HL-60/S4 (cell line): Measurements from ENCODE around the gene ATP5MC3.

Experiments used
- in situ Hi-C: fragments of 300-500 bp; cut with MboI; formaldehyde crosslinking; loops from 2 replicates; pipeline ENCODE4 v1.14.3; 2022; ENCODE audit warnings: low sequenced_read_pairs

The ATP5MC3 gene

DNA sequence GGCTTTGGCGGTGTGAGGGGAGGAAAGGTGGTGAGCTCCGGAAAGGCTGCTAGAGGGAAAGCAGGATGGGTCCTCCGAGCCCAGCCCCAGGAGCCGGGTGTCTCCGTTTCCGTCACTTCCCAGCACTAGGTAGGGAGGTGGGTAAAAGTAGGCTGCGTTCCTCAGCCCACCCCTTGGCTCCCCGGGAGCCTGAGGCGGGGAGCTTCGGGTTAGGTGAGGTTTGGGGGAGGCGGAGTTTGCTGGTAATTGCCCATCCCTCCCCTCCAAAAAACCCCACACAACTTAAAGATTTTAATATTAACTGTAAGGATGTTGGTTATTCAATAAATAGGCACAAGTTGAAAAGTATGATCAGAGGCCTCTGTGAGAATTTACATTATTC lies 13.0 kb downstream of the ATP5MC3 start:
- in situ Hi-C loops: no loop called here

DNA sequence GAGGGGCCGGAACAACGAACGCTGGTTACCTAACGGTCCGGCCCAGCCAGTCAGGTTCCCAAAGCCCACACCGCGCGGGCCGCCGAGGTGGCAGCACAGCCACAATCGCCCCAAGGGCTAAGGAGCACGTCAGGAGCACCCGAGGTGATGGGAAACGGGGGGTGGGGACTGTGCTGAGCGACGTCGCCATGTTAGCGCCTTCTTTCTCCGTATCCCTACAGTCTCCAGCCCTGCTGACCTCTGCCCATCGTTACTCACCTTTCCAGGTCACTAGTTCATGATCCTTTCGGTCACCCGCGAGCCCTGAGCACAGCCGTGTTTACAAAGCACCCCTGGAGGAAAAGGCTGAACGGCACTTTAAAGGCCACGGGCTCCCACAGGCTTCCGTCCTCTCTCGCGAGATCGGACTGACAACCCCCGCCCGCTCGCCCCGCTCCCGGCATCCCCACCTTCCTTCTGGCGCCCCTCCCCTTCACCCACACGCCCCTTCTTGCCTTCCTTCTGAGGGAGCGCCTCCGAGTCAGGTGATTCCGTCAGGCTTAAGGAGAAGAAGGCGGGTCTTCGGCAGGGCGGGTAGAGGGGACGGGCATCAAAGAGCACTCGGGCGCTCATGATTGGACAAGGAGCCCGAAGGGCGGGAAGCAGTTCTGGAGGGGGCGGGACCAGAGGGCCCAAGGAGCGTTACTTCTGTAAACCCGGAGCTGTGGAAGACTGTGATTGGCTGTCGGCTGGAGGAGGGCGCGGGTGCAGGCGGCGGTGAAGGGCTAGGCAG lies 13.5 kb downstream of the ATP5MC3 start, which contains the start of gene ATF2:
Gene ATF2, minus strand, starts transcription at position 412 of the 772 bp plus-strand sequence. CDS start 31,760 bp downstream, outside the sequence.
- in situ Hi-C loops: no loop called here

DNA sequence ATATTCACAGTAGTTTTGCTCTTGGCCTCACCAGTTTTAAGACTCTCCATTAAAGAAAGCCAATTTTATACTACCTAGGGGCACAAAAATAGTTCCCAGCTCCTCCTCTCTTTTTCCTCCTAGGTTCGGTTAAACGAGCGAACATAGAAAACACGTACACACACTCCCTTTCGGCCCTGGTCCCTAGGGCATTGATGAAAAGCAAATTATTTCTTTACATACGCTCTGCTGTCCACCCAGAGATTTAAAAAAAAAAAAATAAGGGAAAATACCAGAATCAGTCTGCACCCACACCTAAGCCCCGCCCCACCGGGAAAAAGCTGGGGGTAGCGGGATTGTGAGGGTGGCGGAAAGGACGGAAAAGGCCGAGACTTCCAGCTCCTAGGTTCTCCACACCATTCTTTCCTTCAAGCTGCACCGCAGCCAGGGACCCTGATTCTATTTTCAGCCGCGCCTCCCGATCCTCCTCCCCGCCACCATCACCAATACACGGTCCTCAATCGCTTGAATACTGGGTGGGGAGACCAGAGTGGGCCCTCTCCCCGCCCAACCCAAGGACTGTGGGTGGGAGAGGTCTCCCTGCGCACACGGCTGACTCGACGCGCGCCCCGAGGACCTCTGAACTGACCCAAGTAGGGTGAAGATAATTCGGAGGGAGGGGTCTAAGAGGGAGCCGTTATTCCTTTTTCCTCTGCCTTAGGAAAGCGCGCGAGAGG lies 14.3 kb downstream of the ATP5MC3 start:
- in situ Hi-C loops: no loop called here

DNA sequence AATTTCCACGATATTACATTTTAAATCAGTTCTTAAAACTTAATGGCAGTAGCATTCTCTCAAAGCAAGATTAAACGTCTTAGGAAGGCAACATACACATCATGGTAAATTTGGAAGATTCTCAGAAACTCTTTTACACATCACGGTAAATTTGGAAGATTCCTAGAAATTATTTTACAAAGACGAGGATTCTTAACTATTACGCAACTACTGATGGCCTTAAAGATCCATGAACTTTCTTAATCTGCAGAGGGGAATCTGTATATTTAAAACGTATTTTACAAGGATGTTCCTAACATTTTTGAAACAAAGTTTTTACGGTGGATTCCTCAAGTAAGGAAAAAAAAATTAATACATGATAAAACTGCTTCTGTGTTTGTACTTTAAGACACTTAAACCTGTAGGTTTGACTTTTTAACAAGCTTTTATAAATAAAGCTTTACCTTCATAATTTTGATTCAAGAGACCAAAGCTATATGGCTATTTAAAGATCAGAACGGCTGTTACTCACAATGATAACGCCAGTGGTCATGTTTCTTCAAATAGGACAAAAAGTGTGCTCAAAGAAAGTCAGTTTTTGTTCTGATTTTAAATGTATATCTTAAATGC lies 15.2 kb downstream of the ATP5MC3 start:
- in situ Hi-C loops: no loop called here

DNA sequence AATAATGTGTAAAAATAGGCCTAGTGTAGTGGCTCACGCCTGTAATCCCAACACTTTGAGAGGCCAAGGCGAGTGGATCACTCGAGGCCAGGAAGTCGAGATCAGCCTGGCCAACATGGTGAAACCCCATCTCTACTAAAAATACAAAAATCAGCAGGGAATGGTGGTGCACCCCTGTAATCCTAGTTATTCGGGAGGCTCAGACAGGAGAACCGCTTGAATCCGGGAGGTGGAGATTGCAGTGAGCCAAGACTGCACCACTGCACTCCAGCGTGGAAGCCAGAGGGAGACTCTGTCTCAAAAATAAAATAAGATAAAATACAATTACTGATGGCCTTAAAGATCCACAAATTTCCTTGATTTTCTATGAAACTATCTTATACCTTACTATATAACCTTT lies 17.3 kb downstream of the ATP5MC3 start:
- in situ Hi-C loops: no loop called here

DNA sequence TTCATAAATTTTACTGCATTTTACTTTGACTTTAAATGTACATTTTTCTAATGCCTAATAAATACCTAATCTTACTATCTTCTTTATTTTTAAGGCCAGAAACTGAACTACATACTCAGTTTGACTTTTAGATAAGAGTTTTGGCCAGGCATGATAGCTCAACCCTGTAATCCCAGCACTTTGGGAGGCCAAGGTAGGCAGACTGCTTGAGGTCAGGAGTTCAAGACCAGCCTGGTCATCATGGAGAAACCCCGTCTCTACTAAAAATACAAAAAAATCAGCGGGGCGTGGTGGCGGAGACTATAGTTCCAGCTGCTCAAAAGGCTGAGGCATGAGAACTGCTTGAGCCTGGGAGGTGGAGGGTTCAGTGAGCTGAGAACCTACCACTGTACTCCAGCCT lies 22.6 kb downstream of the ATP5MC3 start:
- in situ Hi-C loops: no loop called here

DNA sequence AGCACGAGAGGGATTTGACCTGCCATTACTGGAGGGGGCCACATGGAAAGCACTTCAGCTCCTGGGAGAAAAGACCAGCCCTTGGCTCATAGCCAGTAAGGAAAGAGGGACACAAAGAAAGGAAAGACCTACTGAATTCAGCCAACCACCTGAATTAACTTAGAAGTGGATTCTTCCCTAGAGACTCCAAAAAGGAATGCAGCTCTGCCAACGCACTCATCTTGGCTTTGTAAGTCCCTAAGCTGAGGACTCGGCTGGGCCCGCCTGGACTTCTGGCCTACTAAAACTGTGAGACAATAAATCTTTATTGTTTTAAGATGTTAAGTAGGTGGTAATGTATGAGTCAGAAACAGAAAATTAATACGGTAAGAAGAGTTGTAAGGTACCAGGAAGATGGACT lies 25.0 kb downstream of the ATP5MC3 start:
- in situ Hi-C loops: no loop called here

DNA sequence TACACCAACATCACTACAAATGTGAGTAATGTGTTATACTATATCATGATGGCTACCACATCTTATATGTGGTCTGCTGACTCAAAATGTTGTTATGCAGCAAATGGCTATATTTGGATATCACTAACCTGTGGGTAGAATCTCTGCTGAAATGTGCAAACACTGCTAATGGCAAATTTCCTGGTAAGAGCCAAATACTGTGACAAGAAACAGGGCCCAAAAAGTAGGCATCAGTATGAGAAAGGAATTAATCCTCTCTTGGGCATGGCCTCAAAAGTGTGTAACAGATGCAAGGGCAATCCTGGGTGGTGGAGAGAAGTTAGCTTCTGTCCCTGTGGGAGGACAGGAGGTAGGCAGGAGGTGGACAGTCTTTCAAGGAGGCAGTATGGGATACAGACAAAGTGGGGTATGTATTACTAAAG lies 26.8 kb downstream of the ATP5MC3 start:
- in situ Hi-C loops: no loop called here

DNA sequence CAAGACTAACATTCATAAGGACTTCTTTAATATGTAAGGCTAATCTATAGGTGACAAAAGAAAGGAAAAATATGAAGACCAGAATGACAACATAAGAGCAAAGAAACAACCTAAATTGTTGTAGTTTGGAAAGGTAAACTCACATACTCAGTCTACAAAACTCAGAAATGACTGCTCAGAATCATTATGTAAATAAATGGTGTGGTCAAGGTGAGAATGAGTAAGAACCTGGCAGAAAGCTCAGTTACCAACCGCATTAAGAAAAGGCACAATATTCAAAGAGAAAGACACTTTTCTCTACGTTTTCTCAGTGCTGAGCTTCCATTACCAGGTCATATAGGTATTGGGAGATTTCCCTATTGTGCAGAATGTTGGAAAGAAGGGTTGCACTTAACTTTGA lies 29.3 kb downstream of the ATP5MC3 start:
- in situ Hi-C loops: no loop called here

DNA sequence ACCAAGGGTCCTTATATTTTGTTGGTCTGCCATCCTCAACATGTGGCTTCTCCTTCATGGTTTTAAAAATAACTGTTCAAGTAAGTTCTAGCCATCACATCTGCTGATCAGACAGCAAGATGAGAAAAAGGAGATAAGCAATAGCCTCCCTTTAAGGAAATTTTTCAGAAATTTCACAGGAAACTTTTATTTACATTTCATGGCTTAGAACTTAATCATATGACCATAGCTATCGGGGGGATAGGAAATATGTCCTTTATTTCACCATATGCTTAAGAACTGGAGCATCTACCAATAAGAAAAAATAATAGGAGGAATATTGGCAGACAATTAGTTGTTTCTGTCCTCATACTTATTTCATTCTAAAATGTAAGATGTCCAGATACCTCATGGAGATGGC lies 29.7 kb downstream of the ATP5MC3 start:
- in situ Hi-C loops: no loop called here

DNA sequence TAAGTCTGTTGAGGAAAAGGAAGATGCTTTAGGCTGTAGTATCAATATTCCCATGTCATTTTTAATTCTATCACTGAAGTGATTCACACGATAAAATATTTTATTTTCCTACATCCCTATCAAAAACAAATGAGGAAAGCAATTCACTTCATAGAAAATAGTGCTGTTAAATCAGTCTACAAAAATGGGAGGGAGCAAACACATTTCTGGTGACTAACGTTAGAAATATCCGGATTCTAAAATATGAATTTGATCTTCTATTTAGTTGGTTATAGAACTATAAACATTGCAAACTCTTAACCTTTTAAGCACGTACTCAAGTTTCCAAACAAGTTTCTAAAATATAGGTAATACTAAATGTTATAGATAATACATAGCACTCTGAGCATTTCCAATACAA lies 34.3 kb downstream of the ATP5MC3 start:
- in situ Hi-C loops: no loop called here

DNA sequence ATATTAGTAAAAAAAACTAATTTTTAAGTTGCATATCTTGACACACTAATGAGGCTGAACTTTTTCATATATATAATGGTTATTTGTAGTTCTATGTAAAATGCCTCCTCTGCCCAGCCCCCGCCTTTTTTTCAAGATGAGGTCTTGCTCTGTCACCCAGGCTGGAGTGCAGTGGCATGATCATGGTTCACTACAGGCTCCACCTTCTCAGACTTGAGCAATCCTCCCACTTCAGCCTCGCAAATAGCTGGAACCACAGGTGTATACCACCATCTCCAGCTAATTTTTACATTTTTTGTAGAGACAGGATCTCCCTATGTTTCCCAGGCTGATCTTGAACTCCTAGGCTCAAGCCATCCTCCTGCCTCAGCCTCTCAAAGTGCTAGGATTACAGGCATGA lies 37.8 kb downstream of the ATP5MC3 start:
- in situ Hi-C loops: no loop called here

DNA sequence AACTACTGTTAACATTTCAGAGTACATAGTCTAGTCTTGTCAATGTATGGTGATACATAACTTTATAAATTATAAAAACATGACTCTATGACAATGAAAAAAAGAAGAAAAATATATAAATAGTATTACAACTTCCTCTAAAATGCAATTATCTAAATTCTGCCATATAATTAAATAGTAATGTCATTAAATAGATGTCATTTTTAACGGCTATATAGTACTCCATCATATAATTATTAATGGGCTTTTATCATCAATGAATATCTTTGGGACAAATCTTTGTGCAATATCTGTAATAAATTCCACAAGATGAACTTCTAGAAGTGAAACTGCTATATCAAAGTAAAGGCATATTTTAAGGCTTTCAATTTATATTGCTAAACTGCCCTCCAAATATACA lies 38.3 kb downstream of the ATP5MC3 start:
- in situ Hi-C loops: no loop called here

DNA sequence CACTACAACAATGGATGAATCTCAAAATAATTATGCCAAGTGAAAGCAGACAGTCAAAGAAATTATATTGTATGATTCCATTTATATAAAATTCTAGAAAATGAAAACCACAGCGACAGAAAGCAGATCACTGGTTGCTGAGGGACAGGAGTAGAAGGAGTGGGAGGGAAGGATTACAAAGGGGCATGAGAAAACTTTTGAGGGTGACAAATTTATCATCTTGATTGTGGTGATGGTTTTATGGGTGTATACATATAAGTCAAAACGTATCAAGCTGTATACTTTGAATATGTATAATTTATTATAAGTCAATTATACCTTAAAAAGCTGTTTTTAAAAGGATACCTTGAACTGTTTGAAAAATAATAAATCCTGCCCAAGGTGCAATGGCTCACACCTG lies 41.2 kb downstream of the ATP5MC3 start:
- in situ Hi-C loops: no loop called here

DNA sequence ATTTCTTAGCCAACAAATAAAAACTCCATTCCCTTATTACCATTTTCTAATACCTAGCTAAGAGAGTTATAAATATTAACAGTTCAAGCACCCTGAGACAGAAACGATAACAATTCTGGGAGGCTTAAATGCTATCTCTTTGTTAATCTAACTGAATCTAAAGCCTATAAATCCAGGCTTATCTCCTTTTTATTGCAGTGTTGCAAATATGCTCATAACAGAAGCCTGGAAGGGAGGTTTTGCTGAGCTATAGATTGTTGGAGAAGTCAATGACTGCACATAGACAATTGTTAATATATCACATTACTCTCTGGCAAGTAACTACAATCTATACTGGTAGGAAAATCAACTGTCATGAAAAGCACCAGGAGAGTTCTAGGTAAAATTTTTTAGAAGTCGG lies 43.7 kb downstream of the ATP5MC3 start:
- in situ Hi-C loops: no loop called here

DNA sequence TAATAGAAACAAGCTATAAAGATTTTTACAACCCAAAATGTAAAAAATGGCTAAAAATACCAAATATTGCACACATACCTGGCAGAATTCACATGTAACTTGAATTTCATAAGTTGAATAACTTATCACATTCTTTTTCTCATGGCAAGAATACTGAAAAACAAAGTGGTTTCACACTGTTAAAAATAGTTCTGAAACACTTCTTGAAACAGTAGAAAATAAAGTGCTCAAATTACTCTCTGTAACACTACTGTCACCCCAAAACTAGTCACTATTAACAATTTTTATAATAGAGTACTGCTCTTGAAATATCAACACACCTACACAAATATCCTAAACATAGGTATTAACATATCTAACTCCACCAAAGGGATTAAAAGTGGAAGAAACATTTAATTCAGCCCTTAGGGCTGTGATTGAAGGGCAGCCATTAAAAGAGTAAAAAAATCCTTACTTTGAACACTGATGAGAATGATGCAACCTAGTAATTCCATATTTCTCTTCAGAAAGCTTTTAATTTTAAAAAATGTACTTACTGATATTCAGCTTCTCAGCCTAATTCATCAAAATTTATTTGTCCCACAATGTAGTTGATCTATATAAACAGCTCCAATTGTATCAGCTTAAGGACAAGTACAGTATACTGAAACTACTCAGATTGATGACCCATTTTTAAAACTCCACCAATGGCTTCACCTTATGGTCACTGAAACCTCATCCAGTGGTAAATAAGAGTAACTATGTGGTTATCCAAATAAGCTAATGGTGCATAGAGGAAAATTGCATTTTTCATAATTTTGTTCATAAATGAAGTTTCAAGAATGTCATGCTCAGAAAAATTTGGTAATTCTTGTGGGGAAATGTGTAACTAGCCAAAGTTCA lies 44.9 kb downstream of the ATP5MC3 start:
- in situ Hi-C loops: no loop called here

DNA sequence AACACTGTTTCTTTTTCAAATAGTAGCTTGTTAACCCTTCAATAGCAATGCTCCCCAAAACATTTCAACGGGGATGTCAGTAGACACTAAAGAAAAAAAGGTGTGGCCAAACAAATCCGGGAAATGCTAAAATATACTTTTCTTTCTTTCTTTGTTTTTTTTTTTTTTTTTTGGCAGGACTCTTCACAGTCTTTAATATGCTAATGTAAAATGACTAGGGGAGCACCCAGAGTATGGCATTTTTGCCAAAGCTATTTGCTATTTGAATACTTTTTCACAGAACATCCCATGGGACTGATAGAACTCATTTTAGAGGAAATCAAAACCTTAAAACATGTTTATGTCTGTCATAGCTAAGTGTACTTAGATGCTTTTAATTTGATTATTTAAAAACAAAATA lies 45.6 kb downstream of the ATP5MC3 start:
- in situ Hi-C loops: no loop called here

DNA sequence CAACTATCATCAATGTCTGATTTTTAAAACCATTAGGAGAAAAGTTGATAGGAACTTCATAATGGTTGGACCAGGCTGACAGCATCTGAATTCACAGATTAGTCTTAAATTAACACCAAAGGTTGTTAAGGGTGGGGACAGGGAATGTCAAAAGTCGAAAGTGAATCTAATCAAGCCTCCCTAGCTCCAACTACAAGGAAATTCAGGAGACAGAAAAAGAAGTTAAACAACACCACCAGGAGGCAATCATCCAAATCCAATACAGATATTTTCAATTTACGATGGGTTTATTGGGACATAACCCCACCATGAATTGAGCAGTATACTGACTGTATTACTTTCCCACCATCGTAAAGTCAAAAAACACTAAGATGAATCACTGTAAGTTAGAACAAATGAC lies 46.3 kb downstream of the ATP5MC3 start:
- in situ Hi-C loops: no loop called here

DNA sequence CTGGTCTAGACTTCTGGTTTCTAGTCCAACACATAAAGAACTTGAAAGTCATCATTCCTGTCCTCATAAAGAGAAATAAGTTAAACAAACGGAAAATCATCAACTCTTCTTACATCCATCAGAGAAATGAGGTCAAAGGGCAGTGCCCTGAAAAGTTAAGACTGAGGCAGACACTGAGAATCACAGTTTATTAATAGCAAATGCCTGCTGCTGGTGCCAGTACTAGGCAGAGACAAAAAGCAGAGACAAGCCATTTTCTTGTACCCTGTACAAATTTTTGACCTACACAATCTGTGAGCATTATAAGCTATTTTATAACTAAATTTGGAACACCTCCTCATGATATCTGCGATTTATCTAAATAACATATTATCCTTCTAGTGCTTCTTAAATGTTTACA lies 50.3 kb downstream of the ATP5MC3 start:
- in situ Hi-C loops: no loop called here

DNA sequence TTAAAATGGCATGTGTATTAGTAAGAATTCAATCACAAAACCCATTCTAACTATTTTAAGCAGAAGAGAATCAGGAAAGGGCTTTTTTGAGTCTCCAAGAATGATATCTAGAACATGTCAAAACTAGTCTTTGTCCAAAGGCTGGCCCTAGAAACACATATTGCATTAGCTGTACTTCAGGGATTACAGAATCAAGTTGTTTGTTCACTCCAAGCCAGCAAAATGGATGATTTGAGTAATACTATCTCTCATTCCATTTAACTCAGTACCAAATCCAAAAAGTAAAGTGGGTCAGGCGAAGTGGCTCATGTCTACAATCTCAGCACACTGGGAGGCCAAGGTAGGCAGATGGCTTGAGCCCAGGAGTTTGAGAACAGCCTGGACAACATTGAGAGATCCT lies 54.8 kb downstream of the ATP5MC3 start:
- in situ Hi-C loops: no loop called here
